ENCODE data around the gene ESR1.

ESR1 gene

DNA sequence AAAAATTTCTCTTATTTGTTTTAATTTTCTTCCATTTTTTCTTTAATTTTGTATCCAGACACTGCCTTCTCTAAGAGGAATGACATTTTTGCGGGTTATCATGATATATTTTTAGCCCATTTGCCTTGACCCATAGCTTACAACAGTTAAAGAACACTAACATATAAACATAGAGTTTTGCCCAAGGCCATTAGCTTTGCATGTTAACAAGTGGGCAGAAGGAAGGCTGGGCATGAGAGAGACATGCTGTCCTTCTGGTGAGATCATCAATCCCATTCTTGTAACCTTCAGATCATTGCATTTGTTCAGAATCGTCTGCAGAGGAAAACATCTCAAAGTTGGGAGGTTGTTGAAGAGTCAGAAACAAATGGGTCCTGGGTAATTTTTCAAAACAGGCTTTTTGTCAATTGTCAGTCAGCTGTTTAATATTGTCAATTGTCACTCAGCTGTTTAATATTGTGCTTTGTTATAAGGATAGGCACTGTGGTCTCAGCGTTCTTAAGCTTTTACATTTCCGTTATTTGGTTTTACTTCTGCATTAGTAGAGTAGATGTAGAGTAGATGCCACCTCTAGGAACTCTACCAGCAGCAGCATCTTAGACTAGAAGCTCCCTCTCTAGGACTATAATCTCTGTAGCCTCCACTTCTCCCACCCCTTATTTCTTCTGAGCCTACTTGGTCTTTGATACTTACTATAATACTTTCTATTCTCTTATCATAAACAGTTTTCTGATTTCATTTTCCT is 243.1 kb downstream of the ESR1 start:
- Histone ChIP-seq H3K79me2 (ENCODE audit: control insufficient read depth, insufficient read depth, low read length, unreplicated experiment) (no peaks in the 10 kb centered on the region), H2AFZ (ENCODE audit: low read length, unreplicated experiment) (no peak overlapping the region), H3K36me3 (ENCODE audit: insufficient read depth, low read length) (no peaks in the 10 kb centered on the region)

DNA sequence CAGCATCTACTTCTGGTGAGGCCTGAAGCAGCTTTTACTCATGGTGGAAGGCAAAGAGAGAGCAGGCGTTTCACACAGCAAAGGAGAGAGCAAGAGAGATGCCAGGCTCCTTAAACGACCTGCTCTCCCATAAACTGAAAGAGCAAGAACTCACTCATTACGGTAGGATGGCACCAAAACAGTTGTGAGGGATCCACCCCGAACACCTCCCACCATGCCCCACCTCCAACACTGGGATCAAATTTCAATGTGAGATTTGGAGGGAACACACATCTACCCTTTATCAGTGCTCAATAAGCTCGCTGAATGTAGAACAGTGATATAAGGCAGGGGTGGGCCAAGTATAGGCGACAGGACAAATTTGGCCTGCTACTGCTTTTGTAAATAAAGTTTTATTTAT is 244.6 kb downstream of the ESR1 start:
- H3K4me1 ChIP-seq (ENCODE audit: control insufficient read depth, insufficient read depth, low read length, unreplicated experiment), result peaks cover 5% of the 10 kb centered on the region
- no peaks in the 10 kb centered on the region for H3K79me2 ChIP-seq (ENCODE audit: control insufficient read depth, insufficient read depth, low read length, unreplicated experiment)
- no peaks in the 10 kb centered on the region for H3K27me3 ChIP-seq (ENCODE audit: insufficient read depth, low read length)
- no peak overlapping the region for H3K27ac ChIP-seq (ENCODE audit: low read depth, low read length)
- no peak overlapping the region for H3K4me3 ChIP-seq (ENCODE audit: low read depth, low read length)
- H3K36me3 ChIP-seq (ENCODE audit: insufficient read depth, low read length), result no peaks in the 10 kb centered on the region
- H2AFZ ChIP-seq (ENCODE audit: low read length, unreplicated experiment), result no peak overlapping the region

More for the DNA sequence above, 243.1 kb downstream of the ESR1 start:
- no peaks in the 10 kb centered on the region for H3K27me3 ChIP-seq (ENCODE audit: insufficient read depth, low read length)
- peaks cover 5% of the 10 kb centered on the region for H3K4me1 ChIP-seq (ENCODE audit: control insufficient read depth, insufficient read depth, low read length, unreplicated experiment)
- no peak overlapping the region for H3K4me3 ChIP-seq (ENCODE audit: low read depth, low read length)
- no peak overlapping the region for H3K27ac ChIP-seq (ENCODE audit: low read depth, low read length)

GRCh38 chr6:152053332-152053731 is 245.8 kb downstream of the ESR1 start:
- H3K27me3 ChIP-seq (ENCODE audit: insufficient read depth, low read length), result no peaks in the 10 kb centered on the region
- no peak overlapping the region for H3K4me3 ChIP-seq (ENCODE audit: low read depth, low read length)
- no peak overlapping the region for H3K27ac ChIP-seq (ENCODE audit: low read depth, low read length)
- no peaks in the 10 kb centered on the region for H3K36me3 ChIP-seq (ENCODE audit: insufficient read depth, low read length)
- H3K4me1 ChIP-seq (ENCODE audit: control insufficient read depth, insufficient read depth, low read length, unreplicated experiment), result peaks cover 5% of the 10 kb centered on the region
- H2AFZ ChIP-seq (ENCODE audit: low read length, unreplicated experiment), result no peak overlapping the region
- no peaks in the 10 kb centered on the region for H3K79me2 ChIP-seq (ENCODE audit: control insufficient read depth, insufficient read depth, low read length, unreplicated experiment)

GRCh38 chr6:152054441-152054840 is 247.0 kb downstream of the ESR1 start:
- Histone ChIP-seq H3K27ac (ENCODE audit: low read depth, low read length) (no peak overlapping the region), H3K27me3 (ENCODE audit: insufficient read depth, low read length) (no peaks in the 10 kb centered on the region), H3K79me2 (ENCODE audit: control insufficient read depth, insufficient read depth, low read length, unreplicated experiment) (no peaks in the 10 kb centered on the region), H3K4me1 (ENCODE audit: control insufficient read depth, insufficient read depth, low read length, unreplicated experiment) (peaks cover 5% of the 10 kb centered on the region), H2AFZ (ENCODE audit: low read length, unreplicated experiment) (no peak overlapping the region), H3K36me3 (ENCODE audit: insufficient read depth, low read length) (no peaks in the 10 kb centered on the region), H3K4me3 (ENCODE audit: low read depth, low read length) (no peak overlapping the region)

DNA sequence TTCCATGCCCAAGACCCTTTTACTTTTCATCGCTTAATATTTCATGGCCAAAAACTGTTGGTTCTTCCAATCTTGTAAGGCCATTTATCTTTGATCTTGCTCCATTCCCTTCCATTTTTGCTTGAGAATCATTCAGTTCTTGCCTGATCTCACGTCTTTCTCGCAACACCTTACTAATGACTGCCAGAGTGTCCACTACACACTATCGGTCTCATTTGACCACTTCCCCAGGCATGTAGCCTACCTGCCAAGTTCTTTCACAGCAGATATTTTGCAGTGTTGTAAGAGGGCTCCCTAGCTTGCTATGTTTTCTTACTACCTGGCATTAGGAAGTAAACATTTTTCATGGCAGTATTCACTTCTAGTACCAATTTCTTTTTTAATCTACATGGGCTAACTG is 248.0 kb downstream of the ESR1 start:
- H3K4me3 ChIP-seq (ENCODE audit: low read depth, low read length), result no peak overlapping the region
- H3K27ac ChIP-seq (ENCODE audit: low read depth, low read length), result no peak overlapping the region
- no peaks in the 10 kb centered on the region for H3K36me3 ChIP-seq (ENCODE audit: insufficient read depth, low read length)
- no peaks in the 10 kb centered on the region for H3K27me3 ChIP-seq (ENCODE audit: insufficient read depth, low read length)
- H3K4me1 ChIP-seq (ENCODE audit: control insufficient read depth, insufficient read depth, low read length, unreplicated experiment), result peaks cover 5% of the 10 kb centered on the region
- no peak overlapping the region for H2AFZ ChIP-seq (ENCODE audit: low read length, unreplicated experiment)
- no peaks in the 10 kb centered on the region for H3K79me2 ChIP-seq (ENCODE audit: control insufficient read depth, insufficient read depth, low read length, unreplicated experiment)

DNA sequence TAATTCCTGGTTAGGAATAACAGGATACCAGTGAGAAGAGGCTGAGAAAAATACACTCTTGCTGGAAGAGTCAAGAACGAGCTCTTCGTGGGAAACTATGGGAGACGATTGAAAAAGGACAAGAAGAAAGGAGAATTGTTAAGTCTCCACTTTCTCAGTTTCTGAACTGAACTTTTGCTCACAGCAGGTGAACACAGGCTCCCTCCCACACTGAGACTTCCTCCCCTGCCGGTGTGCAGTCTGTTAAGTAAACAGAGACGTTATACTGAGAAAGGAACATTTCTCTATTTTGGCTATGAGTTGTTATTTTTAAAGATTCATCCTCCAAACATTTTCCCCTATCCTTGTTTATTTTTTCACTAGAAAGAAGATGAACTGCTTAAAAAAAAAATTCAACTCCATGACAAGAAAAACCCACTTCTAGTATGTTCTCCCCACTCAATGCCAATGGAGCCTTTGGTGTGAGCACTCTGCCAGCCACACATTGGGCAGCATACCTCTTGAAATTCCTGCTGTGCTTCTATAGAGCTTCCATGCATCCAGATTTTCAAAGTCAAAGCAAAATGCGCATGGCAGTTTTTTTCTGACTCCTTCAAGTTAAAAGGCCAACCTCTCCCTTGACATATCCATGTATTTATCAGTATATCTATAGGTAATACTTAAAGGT is 250.5 kb downstream of the ESR1 start:
- Histone ChIP-seq H3K27ac (ENCODE audit: low read depth, low read length) (no peak overlapping the region), H3K79me2 (ENCODE audit: control insufficient read depth, insufficient read depth, low read length, unreplicated experiment) (no peaks in the 10 kb centered on the region), H2AFZ (ENCODE audit: low read length, unreplicated experiment) (no peak overlapping the region), H3K36me3 (ENCODE audit: insufficient read depth, low read length) (no peaks in the 10 kb centered on the region), H3K4me3 (ENCODE audit: low read depth, low read length) (no peak overlapping the region), H3K27me3 (ENCODE audit: insufficient read depth, low read length) (no peaks in the 10 kb centered on the region), H3K4me1 (ENCODE audit: control insufficient read depth, insufficient read depth, low read length, unreplicated experiment) (peaks cover 5% of the 10 kb centered on the region)

GRCh38 chr6:152059909-152060308 is 252.4 kb downstream of the ESR1 start:
- H3K27ac ChIP-seq (ENCODE audit: low read depth, low read length), result no peak overlapping the region
- H3K79me2 ChIP-seq (ENCODE audit: control insufficient read depth, insufficient read depth, low read length, unreplicated experiment), result no peaks in the 10 kb centered on the region
- H3K4me3 ChIP-seq (ENCODE audit: low read depth, low read length), result no peak overlapping the region
- H2AFZ ChIP-seq (ENCODE audit: low read length, unreplicated experiment), result no peak overlapping the region
- H3K36me3 ChIP-seq (ENCODE audit: insufficient read depth, low read length), result no peaks in the 10 kb centered on the region
- H3K4me1 ChIP-seq (ENCODE audit: control insufficient read depth, insufficient read depth, low read length, unreplicated experiment), result no peaks in the 10 kb centered on the region
- H3K27me3 ChIP-seq (ENCODE audit: insufficient read depth, low read length), result no peaks in the 10 kb centered on the region

DNA sequence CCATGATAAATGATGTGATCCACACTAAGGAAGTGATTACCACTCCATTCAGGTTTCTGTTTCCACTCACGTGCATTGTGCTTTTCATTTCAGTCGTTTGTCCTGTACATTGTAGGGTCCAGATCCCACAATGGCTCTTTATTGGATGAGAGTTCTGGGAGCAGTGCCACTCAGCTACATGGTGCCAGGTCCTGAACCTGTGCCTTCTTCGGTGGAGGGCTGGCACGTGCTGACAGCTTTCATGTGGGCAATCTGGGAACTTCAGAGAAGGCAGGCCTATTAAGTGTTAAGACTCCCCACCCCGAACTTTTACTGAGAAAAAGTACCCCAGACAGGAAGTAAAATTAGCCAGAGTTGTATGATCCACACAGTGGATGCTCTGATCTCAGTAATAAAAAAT is 255.0 kb downstream of the ESR1 start:
- Histone ChIP-seq H3K79me2 (ENCODE audit: control insufficient read depth, insufficient read depth, low read length, unreplicated experiment) (no peaks in the 10 kb centered on the region), H3K27ac (ENCODE audit: low read depth, low read length) (no peak overlapping the region), H2AFZ (ENCODE audit: low read length, unreplicated experiment) (no peak overlapping the region), H3K4me3 (ENCODE audit: low read depth, low read length) (no peak overlapping the region), H3K4me1 (ENCODE audit: control insufficient read depth, insufficient read depth, low read length, unreplicated experiment) (no peaks in the 10 kb centered on the region), H3K36me3 (ENCODE audit: insufficient read depth, low read length) (no peaks in the 10 kb centered on the region), H3K27me3 (ENCODE audit: insufficient read depth, low read length) (no peaks in the 10 kb centered on the region)

GRCh38 chr6:152063170-152063921 is 255.9 kb downstream of the ESR1 start:
- Histone ChIP-seq H3K4me3 (ENCODE audit: low read depth, low read length) (no peak overlapping the region), H2AFZ (ENCODE audit: low read length, unreplicated experiment) (no peak overlapping the region), H3K27me3 (ENCODE audit: insufficient read depth, low read length) (no peaks in the 10 kb centered on the region), H3K4me1 (ENCODE audit: control insufficient read depth, insufficient read depth, low read length, unreplicated experiment) (no peaks in the 10 kb centered on the region), H3K79me2 (ENCODE audit: control insufficient read depth, insufficient read depth, low read length, unreplicated experiment) (no peaks in the 10 kb centered on the region), H3K27ac (ENCODE audit: low read depth, low read length) (no peak overlapping the region), H3K36me3 (ENCODE audit: insufficient read depth, low read length) (no peaks in the 10 kb centered on the region)

DNA sequence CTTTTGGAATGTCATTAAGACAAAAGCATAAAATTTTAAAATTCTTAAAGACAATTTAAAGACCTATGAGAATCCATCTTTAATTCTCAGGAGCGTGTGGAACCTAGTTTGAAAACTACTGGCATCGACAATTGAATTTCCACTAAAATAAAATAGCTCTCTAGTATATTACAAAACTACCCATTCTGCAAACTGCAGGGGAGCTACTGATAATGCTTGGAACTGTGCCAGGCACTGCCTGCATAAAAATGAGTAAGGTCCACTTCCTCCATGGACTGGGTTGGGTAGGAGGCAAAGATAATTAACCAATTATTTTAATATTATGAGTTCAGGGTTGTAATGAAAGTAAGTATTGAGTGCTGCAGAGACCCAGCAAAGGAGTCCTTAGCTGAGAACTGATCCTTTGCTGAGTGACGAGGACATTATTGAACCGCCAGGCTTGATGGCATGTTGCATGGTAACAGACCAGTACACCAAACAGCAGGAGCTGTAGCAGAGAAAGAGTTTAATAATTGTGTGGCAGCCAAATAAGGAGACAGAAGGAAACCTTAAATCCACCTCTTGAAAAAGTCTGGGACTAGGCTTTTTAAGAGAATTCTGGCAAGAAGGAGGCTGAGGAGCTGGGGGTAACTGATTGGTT is 261.3 kb downstream of the ESR1 start:
- H2AFZ ChIP-seq (ENCODE audit: low read length, unreplicated experiment), result no peak overlapping the region
- no peaks in the 10 kb centered on the region for H3K4me1 ChIP-seq (ENCODE audit: control insufficient read depth, insufficient read depth, low read length, unreplicated experiment)
- no peaks in the 10 kb centered on the region for H3K27me3 ChIP-seq (ENCODE audit: insufficient read depth, low read length)
- H3K36me3 ChIP-seq (ENCODE audit: insufficient read depth, low read length), result no peaks in the 10 kb centered on the region
- no peak overlapping the region for H3K27ac ChIP-seq (ENCODE audit: low read depth, low read length)
- H3K4me3 ChIP-seq (ENCODE audit: low read depth, low read length), result no peak overlapping the region
- no peaks in the 10 kb centered on the region for H3K79me2 ChIP-seq (ENCODE audit: control insufficient read depth, insufficient read depth, low read length, unreplicated experiment)
